Fibroblast of skin of right quadriceps (primary cell): ENCODE results near the gene CYP24A1.

Experiments
- DNase-seq: peaks from one replicate; pipeline ENCODE4 v3.0.0-alpha.2; 2013

The CYP24A1 gene

DNA sequence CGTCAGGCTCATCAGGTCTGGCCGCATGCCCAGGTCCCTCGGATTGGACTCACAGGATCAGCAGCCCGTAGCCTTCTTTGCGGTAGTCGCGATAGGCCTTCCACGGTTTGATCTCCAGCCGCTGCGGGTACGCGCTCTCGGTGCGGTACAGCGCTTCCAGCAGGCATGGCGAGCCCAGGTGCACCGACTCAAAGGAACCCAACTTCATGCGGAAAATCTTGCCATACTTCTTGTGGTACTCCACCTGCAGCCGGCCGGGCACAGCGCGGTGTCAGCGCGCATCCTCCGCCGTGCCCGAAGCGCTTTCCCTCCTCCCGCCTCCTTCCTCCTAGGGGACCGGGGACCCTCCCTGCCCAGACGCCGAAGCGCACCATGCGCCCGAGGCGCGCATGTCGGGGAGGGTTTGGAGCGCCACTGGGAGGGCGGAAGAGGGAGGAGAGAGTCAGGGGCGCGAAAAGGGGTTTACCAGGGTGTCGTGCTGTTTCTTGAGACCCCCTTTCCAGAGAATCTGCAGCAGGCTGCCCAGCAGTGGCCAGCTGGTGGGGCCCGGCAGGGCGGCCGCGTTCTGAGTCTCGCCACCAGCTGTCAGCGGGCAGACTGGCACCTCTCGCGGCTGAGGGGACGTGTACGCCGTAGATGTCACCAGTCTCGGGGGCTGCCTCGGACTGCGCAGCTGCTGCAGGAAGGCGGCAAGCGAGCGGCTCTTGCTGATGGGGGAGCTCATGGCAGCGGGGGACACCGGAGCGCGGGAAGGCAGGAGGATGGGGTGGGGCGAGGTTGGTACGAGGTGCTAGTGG lies 732 bp downstream of the CYP24A1 start:
- peak; percentile 32 for DNase-seq

DNA sequence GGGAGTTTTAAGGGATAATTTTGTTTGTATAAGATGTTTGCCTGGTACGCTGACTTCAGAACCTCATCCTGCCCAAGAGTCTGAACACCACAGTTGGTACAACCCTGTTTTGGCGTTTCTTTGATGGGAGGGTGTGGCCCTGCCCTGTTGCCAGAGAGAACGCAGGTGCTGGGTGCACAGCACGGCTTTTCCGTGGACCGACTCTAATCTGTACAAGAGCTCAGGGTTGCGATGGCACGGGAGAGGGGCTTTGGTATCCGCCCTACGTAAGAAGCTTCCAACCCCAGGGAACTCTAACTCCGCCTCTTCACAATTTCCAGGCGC lies 1.3 kb downstream of the CYP24A1 start:
- no peak for DNase-seq

DNA sequence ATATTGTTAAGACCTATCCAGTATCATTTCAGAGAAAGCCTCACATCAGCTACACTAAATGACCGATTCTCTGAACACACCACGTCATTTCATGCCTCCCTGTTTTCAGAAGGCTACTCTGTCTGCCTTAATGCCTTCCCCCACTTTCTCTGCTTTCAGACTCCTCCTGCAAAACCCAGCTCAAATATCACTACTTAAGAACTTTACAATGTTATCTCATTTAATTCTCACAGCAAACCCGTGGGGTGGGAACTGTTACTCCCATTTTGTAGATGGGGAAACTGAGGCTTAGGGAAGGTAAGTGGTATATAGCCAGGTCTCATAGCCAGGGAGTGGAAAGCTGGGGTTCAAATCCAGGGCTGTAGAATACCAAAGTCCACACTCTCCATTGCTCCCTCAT lies 2.8 kb downstream of the CYP24A1 start:
- DNase-seq, result no peak

DNA sequence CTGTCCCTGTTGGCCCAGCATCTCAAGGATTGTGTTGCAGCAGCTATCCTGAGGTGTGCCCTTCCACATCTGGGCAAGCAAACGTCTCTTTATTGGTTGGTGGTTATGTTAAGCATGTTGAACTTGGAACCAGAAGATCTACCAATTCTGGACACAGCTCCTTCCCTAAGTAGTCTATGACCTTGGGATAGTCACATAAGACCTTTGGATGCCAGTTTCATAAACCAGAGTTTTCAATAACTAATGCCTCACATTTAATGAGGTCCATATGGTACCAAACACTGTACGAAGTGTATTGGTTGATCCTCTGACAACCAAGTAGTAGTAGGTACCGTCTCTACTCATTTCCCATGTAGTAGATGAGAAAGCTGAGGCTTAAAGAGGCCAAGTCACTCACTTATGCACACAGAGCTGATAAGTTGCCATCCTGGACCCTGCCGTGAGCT lies 3.7 kb downstream of the CYP24A1 start:
- DNase-seq, result no peak

DNA sequence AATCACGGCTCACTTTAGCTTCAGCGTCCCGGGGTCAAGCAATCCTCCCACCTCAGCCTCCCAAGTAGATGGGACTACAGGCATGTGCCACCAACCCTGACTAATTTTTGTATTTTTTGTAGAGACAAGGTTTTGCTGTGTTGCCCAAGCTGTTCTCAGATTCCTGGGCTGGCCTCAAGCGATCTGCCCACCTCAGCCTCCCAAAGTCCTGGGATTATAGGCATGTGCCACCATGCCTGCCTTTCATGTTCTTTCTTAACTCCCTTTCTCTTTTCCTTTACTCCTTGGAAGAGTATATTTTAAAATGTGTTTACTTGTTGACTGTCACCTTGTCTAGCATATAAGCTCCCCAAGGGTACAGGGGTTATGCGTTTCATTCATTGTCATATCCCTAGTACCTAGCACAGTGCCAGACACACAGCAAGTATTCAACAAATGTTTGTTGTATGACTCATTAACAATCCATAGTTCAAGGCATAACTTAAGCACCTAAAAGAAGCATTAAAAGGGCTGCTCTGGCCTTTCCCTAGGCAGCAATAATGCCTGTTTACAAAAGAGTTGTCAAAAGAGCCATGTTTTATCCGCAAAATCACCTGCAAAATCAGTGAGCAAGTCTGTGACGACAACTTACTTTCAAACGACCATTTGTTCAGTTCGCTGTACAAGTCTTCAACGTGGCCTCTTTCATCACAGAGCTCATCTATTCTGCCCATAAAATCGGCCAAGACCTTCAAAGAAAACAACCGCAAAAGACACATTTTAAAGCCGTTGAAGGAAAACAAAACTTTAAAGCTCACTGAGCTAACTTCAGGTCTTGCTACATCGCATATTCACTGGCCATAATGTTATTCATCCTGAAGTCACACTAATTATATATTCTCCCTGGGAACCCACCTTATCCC lies 4.6 kb downstream of the CYP24A1 start:
- no peak for DNase-seq

DNA sequence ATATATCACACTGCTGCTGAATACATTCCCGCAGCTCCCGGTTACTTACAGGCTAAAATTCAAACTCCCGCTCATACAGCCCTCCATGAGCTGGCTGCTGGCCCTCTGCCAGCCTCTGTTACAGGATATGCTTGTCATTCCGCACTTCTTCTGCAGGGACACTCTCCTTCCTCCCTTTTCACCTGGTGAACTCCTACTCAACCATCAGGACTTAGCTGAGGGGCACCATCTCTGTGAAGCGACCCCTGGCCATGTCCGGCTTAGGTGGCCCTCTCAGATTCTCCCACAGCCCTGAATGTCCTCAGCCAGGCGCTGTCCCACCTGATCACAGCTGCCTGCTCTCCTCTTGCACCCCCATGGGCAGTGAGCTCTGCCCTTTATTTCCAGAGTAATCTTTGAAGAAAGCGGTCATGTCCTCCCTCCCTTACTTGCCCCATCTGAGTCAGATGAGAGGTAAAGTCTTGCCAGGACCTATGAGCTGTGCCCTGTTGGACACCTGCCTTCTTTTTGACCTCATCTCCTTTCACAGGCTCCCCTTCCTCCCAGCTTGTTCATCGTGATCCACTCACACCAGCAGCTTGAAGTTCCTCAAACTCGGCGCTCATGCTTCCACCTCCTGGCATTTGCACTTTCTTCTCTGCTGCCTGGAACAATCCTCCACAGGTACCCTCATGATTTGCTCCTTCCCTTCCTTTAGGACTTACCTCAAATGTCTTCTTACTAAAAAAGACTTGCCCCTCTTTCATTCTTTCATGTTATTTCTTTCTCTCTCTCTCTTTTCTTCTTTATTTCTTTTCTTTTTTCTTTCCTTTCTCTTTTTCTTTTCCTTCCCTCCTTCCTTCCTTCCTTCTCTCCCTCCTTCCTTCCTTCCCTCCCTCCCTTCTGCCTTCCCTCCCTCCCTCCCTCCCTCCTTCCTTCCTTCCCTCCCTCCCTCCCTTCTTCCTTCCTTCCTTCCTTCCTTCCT lies 5.6 kb downstream of the CYP24A1 start:
- DNase-seq, result peak; percentile 56

DNA sequence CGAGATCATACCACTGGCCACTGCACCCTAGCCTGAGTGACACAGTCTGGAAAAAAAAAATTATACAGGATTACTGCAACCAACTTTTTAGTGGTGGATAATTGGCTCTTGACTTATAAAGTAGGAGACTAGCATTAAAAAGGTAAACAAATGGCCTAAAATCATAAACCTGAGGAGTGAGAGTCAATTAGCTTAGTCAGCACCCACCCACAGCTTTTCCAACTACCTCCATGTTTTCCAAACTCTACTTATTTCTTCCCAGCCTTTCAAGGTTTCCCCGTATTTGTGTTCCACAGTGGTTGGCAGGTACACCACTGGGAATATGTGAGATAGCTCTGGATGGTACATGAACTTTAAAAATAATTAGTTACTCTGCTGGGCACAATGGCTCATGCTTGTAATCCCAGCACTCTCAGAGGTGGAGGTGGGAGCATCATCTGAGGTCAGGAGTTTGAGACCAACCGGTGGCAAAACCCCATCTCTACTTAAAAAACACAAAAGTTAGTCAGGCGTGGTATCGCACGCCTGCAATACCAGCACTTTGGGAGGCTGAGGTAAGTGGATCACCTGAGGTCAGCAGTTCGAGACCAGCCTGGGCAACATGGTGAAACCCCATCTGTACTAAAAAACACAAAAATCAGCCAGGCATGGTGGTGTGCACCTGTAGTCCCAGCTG lies 6.7 kb downstream of the CYP24A1 start:
- DNase-seq, result no peak

DNA sequence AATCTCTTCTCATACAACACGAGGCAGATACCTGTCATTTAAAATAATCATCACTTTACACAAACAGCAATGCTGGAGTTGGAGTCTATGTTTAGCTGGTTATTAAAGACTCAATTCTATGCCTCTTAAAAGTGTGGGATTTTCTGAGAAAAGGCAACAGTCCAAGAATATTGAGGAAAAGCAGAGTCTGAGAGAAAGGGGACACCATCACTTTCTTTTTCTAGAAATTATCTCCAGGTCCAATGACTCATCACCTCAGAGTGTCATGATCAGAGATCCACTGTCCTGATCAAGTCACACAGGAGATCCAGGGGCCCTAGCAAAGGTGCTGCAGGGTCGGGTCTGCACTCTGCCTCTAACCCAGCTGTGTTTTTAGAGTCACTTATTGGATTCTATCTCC lies 8.0 kb downstream of the CYP24A1 start:
- DNase-seq, result no peak

DNA sequence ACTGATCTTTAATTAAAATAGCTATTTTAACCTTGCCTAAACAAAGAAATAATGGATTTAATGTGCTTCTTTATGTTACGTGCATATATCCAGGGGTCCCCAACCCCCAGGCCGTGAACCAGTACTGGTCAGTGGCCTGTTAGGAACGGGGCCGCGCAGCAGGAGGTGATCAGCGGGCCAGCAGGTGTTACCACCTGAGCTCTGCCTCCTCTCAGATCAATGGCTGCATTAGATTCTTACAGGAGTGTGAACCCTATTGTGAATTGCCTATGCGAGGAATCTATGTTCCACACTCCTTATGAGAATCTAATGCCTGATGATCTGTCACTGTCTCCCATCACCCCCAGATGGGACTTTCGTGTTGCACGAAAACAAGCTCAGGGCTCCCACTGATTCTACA lies 8.8 kb downstream of the CYP24A1 start:
- no peak for DNase-seq

DNA sequence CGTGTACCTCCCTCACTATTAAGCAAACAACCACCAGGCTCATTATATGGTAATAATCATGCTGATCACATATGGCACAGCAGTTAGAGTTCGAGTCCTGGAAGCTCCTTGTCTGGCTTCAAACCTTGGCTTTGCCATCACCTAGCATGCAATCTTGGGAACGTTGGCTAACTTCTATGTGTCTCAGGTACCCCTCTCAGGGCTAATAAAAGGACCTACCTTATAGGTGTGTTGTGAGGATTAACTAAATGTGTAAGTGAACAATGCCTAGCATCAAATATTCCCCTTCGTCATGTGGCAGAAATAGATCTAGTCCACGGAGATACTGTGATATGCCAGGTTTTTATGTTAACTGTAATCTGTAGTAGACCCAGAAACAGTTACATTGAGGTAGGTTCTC lies 10.4 kb downstream of the CYP24A1 start:
- no peak for DNase-seq

DNA sequence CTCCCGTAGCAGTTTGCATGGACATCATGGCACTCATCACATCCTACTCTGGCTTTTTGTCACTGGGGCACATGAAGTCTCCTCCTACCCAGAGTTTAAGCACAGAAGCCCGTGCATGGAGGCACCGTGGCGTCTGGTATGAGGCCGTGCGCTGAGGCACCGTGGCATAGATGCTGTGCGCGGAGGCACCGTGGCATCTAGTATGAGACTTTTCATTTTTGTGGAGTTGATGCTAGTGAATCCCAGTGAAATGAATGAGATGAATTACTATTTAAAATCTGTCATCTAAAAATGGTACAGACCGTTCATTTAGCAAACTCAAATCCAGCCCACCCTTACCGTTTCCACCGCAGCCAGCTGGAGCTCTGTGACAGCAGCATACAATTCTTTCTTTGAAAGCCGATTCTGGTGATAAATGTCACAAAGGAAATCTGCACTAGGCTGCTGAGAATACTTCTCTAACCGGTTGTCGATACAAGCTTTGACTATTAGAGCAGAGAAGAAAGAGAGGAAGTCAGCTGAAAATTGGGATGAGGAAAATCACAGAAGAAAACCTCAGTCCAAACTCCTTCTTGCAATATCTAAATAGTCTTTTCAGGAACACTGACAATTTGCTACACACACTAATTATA lies 11.3 kb downstream of the CYP24A1 start:
- DNase-seq, result no peak

DNA sequence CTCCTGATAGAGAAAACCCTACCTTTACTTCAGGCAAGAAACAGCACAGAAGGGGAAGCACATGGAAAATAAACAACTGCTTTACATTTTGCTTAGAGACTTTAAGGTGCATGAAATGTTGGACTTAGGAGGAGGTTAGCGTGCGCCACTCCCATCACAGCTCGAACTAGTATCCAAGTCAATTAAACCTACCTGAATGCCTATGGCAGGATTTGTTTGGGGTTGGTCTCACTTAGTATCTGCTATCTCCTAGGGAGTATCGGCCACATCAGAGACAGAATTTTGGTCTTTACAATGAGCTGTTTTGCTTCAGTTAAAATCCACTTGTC lies 12.0 kb downstream of the CYP24A1 start:
- no peak for DNase-seq

DNA sequence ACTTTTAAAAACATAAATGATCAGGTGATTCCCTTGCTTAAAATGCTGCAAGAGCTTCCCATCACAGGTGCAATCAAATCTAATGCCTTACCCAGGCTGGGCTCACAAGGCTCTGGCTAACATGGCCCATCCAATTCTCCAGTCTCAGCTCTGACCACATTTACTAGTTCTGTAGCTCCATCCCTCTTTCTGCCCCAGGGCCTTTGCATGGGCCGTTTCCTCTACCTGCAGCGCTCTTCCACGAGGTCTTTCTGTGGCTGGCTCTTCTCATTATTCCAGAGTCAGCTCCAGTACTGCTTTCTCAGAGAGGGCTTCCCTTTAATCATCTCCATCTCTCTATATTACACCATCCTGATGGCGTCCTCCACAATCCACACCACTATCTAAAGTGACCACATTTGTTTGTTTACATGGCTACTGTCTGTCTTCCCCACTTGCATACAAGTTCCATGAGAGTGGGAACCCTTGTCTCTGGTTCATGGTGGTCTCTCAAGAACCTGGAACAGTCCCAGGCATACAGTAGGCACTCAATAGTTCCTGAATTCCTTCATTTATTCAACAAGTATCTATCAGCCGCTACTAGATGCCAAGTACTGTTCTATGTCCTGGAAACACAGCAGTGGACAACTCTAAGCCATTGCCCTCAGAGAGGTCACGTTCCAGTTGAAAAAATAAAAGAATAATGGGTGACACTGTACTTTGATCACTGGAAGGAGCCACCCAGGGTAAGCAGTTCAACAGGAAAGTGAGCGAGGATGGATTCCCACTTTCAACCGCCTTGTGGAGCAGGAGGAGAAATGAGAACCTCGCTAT lies 12.6 kb downstream of the CYP24A1 start:
- DNase-seq, result no peak

DNA sequence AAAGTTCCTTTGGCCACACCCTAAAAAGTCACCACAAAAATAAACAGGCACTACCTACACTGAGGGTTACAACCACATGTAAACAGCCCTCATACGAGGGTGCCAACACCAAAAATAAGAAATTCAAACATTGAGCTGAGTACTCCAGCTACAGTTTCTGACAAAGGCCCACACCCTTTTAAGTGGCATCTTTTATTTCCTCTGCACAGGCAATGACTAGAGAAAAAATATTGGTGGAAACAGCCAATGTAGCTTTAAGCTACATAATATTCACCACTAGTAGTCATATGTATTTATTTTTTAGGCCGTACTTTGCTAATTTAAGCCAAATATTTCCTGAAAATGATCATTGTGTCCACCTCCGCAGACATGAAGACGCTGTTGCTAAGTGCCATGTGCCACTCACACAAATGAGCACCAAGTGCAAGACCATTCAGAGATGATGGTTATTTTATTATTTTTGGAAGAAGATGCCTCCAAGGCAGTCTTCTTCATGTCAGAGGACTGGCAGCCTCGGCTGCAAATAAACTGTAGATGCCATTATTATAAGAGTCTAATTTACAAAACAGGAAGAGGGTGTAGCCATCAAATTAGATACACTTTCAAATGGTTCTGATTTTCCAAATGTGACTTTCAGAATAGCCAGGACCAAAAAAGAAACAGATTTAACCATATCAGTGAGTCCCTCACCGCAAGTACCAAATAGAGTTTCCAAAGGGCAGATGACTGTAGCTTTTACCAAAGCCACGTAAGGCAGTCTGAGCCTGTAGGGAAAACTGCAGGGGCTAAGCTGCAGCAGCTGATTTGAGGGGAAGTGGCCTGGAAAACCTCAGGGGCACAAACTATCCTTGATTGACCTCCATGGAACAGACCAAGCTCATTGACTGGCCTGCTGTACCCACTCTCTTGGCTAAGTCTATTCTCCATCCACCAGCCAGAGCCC lies 13.4 kb downstream of the CYP24A1 start:
- DNase-seq, result no peak

DNA sequence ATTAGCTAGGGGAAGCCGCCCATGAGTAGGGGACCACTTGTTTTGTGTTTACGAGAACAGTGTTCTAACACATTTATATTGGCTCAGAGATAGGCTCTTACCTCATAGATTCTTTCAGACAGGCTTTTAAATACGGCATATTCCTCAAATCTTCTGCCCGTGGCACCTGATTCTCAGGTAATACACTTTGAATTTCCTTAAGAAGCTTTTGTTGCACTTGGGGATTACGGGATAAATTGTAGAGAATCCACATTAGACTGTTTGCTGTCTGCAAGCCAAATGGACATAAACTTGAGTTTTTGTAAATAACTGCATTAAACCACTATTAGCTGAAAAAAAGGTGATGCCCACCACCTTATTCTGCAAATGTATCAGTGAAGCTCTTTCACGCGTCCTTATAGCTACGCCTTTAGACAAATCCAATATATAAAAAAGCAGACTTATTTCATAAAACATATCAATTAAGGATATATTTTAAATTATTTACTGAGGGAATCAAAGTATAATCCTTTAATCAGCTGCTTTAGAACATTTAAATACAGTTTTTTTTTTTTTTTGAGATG lies 14.8 kb downstream of the CYP24A1 start:
- DNase-seq, result no peak

DNA sequence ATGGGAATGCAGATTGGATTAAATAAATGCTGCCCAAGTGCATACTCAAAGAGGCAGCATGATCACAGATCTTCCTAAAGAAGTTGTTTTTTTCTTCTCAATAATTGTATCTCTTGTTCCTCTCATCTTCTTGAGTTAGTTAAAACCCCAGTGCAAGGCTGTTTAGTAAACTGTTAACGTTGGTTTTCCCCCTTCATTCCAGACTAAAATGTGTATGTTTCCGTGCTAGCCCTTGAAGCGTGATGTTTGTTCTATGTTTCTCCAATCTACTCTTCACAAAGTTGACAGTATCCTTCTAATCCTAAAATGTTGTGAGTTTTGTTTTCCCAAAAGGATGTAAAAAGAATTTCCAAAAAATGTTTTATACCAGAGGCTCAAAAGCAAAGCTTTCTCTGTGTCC lies 15.6 kb downstream of the CYP24A1 start:
- DNase-seq, result no peak

DNA sequence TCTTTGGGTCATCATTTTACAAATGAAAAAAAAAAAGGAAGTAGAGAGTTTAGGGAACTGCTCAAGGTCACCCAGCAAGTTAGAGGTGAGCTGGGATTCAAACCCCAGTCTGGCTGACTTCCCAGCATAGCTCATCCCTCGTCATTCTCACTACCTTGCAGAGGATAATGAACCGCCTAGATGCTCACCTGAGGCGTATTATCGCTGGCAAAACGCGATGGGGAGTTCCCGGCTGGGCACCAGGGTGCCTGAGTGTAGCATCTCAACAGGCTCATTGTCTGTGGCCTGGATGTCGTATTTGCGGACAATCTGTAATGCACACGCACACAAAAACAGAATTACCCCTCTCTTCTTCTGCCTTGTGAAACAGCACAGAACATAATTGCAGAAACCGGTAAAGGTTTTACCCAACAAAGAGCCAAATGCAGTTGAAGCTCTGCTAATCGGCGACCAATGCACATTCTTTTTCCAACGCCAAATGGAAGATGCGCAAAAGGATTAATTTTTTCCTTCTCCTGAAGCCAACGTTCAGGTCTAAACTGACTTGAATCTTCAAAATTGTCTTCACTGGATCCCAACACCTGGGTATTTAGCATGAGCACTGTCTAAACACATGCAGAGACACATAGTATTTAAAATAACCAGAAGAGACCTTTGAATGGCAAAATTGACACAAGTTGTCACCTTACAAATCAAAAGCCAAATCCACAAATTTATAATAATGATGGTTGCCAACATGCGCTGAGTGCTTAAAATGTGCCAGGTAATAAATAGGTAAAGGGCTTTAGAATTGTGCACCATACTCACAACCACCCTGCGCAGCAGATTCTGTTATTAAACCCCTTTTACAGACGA lies 16.6 kb downstream of the CYP24A1 start:
- DNase-seq, result no peak

DNA sequence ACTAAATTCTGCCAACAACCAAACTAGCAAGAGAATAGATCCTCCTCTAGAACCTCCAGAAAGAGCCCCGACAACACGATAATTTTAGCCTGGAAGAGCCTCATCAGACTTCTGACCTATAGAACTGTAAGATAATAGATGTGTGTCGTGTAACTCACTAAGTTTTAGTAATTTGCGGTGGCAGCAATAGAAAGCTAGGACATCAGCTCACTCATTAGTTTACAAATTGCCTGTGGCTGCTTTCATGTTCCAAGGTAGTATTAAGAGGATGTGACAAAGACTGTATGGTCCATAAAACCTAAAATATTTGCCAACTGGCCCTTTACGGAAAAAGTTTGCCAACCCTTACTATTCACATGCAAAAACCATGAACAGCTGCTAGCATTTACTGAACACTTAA lies 17.3 kb downstream of the CYP24A1 start:
- no peak for DNase-seq
